GM15510 (cell line): ENCODE measurements around the gene CCNA1.

Experiments used
- POLR2A ChIP-seq: IDR thresholded peaks from 3 replicates; pipeline ENCODE4 v1.6.1; 2011; ENCODE audit warnings: borderline replicate concordance; ENCODE audit not compliant: insufficient read length; ENCODE audit errors: extremely low read depth

The CCNA1 gene

DNA sequence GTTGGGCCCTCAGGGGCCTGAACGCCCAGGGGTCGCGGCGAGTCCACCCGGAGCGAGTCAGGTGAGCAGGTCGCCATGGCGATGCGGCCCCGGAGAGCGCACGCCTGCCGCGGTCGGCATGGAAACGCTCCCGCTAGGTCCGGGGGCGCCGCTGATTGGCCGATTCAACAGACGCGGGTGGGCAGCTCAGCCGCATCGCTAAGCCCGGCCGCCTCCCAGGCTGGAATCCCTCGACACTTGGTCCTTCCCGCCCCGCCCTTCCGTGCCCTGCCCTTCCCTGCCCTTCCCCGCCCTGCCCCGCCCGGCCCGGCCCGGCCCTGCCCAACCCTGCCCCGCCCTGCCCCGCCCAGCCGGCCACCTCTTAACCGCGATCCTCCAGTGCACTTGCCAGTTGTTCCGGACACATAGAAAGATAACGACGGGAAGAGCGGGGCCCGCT is at the start of gene CCNA1:
Gene CCNA1, plus strand, starts transcription at position 390 of the 439 bp plus-strand sequence. CDS start 562 bp downstream, outside the sequence.
- TF ChIP-seq POLR2A = no peak

DNA sequence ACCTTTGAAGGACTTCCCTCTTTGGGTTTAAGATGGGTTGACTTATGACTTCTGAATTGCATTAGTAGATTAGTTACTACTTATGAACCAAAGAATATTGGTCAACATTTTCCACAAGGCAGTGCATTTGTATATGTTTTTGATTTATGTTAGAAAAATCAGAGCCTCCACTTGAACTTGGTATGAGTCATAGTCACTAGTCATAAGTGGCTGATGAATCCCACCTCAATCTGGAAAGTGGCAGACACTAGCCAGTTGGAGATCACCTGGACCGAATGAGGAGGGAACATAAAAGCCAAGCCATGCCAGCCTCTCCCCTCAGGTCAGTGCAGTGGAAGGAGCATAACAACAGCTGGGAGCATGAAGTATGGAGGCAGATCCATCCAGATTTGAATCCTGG is 46.8 kb upstream of the CCNA1 start:
- no peak for TF ChIP-seq POLR2A

DNA sequence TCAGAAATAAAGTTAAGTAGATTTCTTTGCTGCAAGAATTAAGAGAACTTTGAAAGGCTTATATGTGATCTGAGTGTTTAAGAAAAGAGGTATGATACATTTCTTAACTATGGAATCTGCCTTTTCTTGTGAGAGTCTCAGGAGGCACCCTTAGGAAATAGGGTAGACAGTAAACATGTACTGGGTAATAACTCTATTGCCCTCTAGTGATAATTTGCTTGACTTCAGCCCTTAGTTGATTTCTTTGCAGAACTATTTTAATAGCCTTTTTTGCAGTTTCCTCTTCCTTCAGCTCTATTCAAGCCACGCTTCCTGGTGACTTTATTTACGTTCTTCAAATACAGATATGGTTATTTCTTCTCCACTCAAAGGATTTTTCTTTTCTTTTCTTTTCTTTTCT is 37.0 kb upstream of the CCNA1 start:
- TF ChIP-seq POLR2A = no peak

DNA sequence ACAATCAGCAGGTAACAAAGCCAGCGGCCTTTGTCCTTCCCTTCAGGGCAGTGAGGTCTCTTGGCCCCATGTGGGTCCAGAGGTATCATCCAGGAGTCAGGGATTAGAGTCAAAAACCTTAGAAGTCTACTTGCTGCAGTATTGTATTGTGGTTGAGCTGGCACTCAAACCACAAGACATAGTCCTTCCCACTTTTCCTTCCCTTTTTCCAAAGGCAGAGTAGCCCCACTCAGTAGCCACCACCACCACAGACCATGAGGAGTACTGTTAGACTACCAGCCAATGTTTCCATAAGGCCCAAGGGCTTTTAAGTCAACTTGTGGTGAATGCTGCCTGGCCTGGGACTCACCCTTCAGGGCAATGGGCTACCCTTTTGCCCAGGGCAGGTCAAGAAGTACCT is 27.1 kb upstream of the CCNA1 start:
- no peak for TF ChIP-seq POLR2A

DNA sequence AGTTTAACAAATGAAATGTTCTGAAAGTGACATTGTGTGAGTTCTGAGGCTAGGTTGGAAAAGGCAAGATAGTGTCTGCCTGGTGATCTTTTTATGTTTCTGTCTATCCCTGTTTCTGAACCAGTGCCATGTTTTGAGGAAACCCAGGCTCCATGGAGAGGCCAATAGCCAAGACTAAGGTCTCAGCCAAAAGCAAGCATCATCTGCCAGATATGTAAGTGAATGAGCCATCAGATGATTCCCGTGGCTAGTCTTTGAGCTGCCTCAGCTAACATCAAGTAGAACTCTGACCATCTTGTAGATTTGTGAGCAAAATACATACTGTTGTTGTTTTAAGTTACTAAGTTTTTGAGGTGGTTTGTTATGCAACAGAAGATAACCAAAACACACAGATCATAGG is 19.6 kb upstream of the CCNA1 start:
- TF ChIP-seq POLR2A = no peak

DNA sequence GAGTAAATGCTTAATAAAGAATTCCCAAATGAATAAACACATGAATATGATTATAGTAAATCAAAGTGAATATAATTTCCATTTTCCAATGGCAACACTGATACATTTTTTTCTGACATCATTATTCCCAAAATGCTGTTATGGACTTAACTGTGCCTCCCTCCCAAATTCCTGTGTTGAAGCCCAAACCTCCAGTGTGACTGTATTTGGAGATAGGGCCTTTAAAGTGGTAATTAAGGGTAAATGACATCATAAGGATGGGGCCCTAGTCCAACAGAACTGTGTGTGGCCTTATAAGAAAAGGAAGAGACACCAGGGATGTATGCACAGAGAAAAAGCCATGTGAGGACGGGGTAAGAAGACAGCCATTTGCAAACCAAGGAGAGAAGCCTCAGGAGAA is 19.1 kb upstream of the CCNA1 start:
- TF ChIP-seq POLR2A = no peak

DNA sequence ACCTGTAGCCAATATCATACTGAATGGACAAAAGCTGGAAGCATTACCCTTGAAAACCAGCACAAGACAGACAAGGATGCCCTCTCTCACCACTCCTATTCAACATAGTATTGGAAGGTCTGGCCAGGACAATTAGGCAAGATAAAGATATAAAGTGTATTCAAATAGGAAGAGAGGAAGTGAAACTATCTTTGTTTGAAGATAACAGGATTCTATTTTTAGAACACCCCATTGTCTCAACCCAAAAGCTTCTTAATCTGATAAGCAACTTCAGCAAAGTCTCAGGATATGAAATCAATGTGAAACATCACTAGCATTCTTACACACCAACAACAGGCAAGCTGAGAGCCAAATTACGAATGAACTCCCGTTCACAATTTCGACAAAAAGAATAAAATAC is 17.8 kb upstream of the CCNA1 start:
- TF ChIP-seq POLR2A = no peak

DNA sequence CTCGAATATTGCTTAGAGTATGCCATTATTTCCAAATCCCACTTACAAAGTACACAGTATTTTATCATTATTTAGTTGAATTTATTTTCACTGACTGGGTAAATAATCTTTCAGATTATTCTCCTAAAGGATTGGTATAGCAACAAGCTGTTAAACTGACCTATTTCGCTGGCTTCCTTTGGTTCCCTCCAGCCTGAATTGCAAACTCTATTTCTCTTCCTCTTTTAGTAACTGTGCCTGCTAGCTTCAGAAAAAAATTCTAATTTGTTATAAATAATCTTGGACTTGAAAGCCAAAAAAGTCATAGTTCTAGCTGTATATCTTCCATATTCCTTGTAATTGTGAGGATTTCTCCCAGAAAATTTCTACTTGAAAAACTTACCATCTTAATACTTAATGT is 15.0 kb upstream of the CCNA1 start:
- TF ChIP-seq POLR2A = no peak

DNA sequence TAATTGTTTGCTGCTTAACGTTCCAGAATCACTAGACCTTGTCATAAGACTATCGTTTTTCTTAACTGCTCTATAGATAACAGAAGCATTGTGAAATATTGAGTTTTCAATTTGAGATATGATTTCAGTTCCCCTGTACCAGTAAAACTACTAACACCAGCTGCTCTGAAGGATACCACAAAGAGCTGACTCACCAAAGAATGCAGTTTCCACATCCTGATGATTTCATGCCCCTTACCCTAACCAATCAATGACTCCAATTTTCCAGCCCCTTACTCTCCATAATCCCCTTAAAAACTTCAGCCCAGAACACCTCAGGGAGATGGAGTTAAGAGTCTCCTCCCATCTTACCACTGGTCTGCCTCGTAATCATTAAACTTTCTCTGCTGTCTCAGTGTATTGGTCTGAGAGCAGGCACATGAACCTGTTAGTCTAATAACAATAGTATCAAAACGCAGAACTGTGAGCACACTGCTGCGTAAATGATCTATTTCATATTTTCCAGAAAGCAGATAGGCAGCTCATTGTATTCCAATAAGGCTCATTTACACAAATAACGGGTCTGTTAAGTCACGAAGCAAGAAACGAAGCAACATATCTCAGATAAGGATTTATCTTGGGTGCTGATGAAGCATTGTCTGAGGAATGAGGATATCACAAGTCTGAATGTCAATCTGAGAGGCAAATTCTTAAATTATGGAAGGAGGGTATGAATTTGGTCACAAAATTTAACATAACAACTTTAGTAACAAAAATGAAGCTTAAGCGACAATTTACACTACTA is 14.1 kb upstream of the CCNA1 start:
- no peak for TF ChIP-seq POLR2A

DNA sequence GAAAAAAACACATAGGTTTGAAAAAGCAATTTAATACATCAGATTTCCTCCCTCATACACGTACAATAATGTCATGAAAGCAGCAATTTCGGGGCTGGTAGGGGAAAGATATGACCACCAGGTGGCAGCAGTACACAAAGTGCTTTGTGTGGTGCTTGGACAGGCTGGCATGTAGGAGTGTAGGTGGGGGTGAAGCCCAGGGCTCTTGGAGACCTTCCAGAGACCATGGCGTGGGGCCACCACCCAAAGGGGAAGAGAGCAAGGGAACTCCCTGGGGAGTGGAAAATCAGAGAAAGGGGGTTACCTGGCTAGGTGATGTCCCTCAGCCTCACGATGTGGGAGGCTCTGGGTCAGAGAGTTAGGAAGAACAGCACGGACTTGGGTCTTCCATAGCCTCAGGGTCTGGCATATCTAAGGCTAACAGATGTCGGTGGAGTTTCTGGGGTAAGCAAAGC is 11.8 kb upstream of the CCNA1 start:
- no peak for TF ChIP-seq POLR2A

DNA sequence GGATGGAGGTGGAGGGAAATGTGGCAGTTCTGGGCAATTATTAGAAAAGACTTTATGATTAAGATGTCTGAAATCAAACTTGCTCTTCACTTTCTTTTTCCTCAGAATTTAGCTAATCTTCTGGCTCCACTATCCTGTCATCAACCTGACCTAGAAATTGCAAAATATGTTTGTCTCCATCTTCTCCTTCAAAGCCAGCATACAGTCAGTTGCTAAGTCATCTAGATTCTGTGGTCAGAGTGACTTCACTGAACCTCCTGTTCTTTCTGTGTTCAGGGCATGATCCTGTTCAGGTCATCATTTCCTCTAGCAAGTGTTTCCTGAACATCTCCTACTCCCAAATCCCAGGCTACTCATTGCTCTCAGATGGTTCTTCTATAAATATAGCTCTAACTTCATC is 10.8 kb upstream of the CCNA1 start:
- no peak for TF ChIP-seq POLR2A

DNA sequence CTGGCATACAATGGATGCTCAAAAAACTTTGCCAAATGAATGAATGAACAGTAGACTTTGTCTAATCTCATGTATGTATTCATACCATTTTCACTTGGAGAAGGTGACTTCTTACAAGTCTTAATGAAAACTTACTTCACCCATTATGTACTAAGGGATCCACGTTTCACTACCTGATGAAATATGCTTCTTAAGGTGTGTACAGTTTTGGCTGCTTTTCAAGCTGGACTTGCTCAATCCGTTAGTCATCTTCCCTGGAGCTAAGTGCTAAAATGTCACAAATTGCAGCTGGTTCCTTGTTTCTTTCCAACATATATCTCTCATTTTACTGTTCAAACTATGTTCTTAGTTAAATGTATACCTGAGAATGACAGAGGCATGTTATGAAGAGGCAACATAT is 4.2 kb upstream of the CCNA1 start:
- no peak for TF ChIP-seq POLR2A

DNA sequence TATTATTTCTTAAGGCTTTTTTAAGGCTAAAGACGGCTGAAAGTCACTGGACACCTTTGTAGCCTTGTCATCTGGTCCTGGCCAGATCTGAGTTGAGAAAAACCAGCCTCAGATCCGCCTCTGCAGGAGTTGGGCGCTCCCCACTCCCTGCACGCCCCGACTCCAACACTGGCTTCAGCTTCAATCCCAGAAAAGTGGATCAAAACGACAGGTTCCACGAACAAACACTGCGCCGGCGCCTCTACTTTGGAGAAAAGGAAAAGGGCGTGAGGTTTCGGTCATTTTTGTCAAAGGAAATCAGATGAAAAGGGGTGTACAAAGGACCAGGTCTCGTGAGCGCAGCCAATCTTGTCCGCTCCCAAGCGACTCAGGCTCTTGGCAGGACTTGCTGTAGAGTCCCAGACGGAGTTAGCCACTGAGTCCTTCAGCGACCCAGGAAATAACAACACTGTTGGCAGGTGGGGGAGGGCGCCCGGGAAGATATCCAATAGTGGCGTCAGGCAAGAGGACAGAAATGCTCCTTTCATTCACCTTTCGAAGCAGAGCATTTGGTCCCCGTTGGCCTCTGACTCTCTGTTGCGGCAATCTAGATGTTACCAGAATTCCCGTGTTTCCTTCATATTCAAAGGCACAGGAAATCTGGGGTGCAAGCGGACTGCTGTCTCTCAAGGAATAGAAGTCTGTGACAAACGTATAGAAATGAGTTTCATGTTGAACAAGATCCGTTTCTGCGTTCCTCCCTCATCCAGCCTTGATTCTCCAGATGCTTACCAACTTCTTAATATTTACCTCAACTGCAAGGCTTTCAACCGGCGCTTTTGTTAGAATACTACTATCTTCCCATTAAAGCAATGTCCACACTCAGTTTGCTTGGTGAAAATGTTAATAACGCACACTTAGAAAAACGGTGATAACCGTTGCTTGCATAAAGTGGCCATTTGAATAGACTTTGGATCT is 1.8 kb upstream of the CCNA1 start:
- no peak for TF ChIP-seq POLR2A

DNA sequence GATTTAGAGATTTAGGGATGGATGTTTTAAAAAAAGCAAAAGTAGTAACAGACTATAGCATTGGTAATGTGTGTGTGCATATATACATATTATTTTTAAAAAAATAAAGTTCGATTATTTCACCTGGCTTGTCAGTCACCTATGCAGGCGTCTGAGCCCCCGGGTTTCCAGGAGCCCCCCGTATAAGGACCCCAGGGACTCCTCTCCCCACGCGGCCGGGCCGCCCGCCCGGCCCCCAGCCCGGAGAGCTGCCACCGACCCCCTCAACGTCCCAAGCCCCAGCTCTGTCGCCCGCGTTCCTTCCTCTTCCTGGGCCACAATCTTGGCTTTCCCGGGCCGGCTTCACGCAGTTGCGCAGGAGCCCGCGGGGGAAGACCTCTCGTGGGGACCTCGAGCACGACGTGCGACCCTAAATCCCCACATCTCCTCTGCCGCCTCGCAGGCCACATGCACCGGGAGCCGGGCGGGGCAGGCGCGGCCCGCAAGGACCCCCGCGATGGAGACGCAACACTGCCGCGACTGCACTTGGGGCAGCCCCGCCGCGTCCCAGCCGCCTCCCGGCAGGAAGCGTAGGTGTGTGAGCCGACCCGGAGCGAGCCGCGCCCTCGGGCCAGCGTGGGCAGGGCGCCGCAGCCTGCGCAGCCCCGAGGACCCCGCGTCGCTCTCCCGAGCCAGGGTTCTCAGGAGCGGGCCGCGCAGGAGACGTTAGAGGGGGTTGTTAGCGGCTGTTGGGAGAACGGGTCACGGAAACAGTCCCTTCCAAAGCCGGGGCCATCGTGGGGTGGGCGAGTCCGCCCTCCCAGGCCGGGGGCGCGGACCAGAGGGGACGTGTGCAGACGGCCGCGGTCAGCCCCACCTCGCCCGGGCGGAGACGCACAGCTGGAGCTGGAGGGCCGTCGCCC is 840 bp upstream of the CCNA1 start:
- TF ChIP-seq POLR2A = no peak
